Embryonic facial prominence (tissue), 1 donor: ENCODE measurements around the gene NEAT1.
"Not testable (repeated sequence)": the region's sequence is repeated elsewhere in the genome, so short reads cannot be mapped to it uniquely, and the experiment has no call there.

ENCODE experiments used
- DNase-seq: peaks from one replicate; pipeline ENCODE4 v3.0.0-alpha.2; 2016; ENCODE audit errors: extremely low spot score

Gene NEAT1

DNA sequence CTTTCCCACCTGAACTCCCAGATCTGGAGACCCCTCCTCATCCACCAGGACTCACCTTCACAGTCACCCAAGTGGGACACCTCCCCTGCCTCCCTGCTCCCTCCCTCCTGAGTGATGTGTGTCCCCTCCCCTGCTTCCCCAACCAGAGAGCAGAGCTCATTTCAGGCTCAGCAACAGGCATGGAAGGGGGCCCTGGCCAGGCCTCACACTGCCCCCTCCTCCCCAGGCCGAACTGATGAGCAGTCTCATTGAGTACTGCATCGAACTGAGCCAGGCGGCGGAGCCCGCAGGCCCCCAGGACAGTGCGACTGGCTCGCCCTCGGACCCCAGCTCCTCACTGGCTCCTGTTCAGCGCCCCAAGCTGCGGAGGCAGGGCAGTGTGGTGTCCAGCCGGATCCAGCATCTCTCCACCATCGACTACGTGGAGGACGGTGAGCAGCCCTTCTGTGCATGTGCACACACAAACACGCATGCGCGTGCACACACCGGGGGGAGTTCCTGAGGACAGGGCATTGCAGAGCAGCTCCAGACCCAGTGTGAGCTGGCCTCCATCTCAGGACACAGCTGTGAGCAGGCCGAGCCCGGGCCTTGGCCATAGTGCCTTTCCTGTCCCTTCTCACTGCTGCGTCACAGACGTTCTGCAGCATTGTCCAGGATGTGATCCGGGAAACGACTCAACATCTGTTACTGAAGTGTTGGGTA is 17.8 kb upstream of the NEAT1 start:
- DNase-seq, result no peak

DNA sequence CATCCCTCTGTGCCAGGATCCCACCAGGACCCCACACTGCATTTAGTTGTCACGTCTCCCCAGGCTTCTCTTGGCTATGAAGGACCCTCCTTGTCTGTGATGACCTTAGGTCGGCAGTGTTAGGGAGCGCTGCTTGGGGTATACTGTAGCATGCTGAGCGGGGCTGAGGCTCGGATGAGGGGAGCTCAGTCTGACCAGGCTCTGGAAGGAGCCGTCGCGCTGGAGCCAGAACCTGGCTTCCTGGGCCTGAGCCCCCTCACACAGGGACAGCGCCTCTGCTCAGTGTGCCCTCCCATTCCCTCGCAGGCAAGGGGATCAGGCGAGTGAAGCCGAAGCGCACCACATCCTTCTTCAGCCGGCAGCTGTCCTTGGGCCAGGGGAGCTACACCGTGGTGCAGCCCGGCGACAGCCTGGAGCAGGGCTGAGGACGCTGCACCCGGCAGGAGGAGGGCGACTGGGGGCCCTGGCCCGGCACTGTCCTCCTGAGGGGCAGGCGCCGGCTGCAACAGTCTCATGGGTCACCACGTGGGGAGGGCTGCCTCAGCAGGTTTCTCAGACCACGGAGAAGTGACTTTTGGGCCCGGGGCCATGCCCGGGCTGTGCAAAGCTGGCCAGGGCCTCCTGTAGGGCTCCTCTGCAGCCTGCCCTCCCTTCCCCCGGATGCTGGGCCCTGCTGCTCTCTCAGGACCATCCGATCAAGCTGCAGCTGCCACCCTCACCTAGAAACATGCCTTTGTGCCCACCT is 11.5 kb upstream of the NEAT1 start:
- no peak for DNase-seq

DNA sequence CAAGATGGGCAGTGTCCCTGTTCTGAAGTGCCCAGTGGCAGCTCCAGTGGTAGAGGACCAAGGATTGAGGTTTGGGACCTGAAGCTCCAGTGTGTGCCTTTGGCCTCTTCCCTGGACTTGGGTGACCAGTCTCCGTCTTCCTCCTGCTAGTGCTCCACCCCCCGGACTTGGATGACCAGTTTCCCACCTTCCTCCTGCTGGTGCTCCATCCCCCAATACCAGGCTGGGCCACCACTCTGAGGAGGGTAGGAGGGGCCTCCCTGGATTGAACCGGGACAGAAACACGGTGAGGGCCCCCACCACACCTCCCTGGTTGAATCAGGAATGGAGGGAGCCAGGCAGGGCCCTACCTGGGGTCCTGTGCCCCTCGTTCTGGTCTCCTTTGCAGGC is 10.9 kb upstream of the NEAT1 start:
- DNase-seq, result no peak

DNA sequence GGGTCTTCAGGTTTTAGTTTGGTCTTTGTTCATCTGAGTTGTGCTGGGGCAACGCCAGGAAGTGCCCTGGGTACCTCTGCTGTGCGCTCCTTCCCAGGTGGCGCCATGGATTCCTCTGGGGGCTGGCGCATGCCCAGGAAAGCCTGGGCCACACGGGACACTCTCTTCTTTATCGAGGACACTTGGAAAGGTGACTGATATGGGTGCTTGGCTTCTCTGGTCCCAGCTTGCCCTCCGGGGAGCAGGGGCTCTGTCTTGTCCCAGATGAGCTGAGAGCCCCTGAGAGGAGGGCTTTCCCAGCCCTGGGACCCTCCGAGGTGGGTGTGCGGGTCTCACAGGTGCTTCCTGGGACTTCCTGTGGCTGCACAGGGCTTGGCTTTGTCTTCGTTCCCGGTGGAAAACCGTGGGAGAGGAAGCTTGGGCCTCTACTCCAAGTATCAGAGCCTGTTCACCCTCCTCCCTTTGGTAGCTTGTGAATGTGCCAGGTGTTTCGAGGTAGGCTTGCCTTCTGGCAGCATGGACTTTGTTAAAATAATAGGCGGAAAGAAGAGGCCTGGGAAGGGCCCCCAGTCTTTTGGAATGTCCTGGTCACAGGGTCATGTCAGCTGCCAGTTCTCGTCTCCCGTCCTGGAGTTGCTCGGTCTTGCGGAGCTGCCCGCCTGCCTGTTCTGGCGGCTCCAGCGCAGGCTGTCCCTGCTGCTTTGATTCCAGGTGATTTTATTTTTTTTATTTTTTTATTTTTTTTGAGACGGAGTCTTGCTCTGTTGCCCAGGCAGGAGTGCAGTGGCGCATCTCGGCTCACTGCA is 10.1 kb upstream of the NEAT1 start:
- DNase-seq, result no peak

DNA sequence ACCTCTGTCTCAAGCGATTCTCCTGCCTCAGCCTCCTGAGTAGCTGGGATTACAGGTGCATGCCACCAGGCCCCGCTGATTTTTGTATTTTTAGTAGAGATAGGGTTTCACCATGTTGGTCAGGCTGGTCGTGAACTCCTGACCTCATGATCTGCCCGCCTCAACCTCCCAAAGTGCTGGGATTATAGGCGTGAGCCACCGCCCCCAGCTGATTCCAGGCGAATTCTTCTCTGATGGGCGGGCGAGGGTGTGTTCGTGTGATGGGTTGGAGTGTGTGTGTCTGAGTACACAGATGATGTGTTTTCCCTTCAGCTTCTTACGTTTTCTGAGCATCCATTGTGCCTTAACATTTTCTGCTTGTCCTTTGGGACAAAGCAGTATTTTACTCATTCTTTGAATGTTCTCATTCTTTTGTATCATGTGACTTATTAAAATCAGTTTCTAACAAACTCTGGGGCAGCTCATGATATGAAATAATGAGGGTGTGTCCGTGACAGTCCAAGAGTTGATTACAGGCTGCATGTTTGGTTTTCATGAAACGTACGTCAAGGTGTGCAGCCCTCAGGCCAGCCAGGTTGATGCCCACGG is 9.4 kb upstream of the NEAT1 start:
- not testable (repeated sequence) for DNase-seq

DNA sequence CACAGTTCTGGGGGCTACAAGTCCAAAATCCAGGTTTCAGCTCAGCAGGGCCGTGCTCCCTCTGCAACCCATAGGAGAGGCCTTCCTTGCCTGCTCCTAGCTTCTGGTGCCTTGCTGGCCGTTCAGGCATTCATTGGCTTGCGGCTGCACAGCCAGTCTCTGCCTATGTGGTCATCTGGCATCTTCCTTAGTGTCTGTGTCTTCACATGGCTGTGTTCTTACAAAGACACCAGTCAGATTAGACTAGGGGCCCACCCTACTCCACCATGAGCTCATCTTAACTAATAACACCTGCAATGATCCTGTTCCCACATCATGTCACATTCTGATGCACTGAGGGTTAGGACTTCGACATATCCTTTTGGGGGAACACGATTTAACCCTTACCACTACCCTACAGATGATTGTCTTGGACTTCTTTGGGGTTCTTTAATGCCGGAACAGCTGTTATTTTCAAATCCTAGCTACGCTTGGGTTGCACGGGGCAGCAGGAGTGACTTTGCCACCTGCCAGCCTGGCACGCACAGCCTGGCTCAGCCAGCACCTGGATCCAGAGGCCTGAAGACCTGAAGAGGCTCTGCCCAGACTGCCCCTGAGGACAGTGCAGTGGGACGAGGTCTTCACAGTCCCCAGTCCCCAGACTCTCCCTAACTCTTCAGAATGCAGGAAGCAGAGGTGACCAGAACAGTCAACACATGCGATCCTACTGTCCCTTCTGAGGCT is 7.7 kb upstream of the NEAT1 start:
- no peak for DNase-seq

DNA sequence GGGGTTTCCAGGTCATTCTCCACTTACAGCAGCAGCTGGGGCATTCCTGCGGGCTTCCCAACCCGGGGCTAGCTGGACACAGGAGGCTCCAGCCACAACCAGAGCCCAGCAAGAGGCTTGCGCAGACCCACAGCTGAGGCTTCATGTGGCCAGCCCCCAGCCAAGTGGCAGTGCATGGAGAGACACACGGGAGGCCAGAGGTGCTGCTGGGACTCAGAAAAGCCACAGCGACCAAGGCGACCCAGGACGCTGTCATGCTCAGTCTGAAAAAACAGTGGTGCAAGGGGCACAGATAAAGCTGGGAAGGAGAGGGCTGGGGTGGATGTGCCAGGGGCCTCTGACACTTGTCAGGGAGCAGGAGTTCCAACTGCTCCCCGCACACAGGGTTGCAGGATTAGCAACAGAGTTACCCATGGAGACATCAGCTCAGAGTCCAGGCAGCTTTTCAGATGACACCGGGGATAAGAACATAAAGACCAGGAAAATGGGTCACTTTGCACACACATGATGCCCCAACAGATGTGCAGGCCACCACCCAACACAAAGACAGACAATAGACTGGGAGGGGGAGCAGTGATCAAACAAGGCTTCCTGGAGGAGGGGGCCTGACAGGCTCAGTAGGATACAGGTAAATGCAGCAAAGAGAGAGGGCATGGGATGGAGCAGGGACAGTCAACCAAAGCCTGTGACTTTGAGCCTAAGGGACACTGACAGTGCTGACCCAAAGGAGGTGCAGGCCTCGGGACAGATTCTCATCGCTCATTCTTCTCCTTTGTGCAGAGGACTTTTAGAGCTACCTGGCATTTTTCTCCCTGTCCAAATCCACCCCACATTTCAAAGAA is 6.9 kb upstream of the NEAT1 start:
- DNase-seq, result no peak

DNA sequence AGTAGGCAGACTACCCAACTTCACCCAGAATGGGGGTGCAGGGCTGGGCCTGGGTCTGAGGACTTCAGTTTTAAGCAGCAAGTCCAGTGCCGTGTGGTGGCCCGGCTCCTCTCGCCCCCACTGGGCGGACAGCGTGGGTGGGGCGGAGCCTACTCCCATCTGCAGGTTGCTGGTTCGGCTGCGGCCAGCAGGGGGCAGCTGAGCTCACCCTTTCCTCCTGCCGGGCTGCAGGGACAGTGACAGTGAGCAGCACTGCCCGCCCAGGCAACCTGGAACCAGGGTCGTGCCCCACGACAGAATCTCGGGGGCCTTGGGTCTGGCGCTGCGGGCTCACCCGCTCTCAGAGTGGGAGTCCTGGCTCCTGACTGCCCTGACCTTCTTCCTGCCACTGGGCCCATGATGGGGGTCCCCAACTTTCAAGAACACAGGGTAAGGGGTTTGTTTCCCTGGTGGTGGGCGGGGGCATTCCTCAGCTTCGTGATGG is 6.2 kb upstream of the NEAT1 start:
- no peak for DNase-seq

DNA sequence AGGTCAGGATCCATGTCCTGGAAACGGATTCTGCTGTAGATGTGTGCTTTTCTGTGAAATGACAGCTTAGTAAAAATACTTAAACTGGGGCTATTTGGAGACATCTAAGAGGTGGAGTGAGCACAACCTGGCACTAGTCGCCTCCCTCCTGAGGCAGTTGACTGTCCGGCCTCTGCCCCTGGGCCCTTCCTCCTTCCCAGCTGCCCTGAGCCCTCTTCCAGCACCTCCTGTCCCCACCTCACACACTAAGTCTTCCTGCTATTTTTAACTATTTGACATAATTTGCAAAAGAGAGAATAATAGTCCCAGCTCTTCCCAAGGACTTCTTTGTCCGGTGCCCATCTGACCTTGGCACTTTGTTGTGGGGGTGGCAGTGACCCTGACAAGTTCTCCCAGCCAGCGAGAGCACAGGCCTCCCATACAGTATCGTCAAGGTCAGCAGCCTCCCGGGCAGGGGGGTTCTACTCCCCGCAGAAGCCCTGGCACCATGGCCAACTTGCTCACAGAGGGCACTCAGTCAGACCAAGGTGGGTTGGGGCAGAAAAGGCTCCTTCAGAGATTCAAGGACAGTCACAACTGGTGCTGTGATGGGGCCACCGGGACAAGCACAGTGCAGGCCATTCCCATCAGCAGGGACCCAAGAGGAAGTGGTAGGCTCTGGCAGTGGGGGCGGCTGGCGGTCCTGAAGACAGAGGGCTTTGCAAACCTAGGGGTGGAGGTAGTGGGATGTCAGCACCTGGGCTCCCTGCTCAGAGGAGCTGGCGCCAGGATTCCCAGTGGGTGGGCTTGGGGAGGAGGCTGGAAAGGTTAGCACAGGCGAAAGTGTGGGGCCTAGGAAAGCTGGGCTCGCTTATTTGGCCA is 5.5 kb upstream of the NEAT1 start:
- no peak for DNase-seq

DNA sequence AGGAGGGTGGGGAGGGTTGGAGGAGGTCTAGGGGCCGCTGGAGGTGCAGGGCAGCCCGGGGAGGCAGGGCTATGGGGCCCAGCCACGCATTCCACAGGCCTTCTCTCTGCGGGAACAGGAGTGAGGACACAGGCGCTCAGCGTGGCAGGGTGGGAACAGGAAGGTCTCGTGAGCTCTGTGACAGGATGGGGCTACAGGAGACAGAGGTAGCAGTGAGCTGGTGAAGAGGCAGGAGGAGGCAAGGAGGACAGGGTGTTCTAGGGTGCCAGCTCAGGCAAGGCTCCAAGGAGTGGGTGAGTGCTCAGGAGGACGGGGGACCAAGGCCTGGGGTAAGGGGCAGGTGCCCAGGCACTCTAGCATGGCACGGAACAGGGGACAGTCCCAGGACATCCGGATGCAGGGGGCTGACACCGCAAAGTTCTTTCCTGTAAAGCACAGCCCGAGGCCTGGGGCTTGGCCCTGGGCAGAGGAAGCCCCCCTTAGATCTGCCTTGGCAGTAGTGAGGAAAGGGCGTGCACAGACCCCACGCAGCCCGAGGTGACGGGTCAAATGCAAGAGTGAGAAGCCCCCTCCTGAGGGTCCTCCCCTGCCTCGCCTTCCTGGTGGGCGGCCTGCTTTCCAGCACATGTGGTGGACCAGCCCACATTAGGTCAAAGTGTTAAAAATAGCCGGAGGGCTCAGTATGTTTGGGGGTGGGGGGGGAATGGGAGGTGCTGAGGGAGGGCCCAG is 4.7 kb upstream of the NEAT1 start:
- DNase-seq, result no peak

DNA sequence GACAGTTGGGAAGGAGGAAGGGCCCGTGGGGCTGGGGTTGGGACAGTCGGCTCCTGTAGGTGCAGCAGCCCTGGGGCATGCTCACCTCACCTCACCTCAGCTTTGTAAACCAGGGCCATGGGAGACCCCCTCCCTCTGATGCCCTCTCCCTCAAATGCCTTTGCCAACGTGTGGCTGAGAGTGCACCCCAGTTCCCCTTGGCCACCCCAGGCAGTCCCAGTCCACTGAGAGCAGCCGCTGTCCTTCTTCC is 4.2 kb upstream of the NEAT1 start:
- DNase-seq, result no peak

DNA sequence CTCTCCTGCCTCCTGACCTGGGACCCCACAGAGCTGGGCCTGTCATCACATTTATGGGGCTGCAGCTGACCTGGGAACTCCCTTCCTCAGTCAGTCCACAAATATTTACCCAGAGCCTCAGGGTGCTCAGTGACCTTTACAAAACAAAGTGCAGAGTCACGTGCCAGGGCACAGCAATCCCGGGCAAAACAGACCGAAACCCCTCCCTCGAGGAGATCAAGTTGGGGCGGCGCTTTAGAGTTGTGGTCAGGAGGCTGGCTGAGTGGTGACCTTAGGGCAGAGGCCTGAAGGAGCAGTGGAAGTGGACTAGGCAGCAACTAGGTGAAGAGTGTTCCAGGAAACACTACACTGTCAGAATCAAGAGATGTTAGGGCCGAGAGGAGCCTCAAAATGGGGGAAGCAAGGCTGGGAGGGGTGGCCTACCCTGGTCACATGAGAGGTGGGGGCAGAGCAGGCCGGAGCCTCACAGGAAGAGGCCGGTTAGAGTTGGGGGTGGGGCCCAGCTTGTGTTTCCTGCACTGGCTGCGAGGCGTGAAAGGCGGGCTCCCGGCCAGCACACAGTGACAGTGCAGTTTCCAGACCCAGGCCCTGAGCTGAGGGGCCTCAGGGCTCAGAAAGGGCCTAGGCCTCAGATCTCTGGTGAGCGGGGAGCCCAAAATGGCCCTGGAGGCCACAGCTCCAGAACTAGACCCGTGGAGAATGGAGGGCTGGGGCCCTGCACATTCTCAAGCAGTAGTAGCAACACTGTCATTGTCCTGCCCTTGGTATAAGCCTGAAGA is 3.7 kb upstream of the NEAT1 start:
- peak; percentile 83 for DNase-seq

DNA sequence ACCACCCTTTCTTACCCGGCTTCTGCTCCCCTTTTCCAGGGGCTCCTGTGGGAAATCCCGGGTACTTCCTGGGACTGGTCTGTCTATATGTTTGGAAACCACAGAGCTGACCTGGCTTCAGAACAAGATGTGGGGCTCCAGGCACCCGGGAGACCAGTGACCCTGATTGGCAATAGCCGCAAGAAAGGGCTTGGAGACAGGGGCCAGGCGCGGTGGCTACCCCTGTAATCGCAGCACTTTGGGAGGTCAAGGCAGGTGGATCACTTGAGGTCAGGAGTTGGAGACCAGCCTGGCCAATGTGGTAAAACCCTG is 3.2 kb upstream of the NEAT1 start:
- DNase-seq, result no peak

DNA sequence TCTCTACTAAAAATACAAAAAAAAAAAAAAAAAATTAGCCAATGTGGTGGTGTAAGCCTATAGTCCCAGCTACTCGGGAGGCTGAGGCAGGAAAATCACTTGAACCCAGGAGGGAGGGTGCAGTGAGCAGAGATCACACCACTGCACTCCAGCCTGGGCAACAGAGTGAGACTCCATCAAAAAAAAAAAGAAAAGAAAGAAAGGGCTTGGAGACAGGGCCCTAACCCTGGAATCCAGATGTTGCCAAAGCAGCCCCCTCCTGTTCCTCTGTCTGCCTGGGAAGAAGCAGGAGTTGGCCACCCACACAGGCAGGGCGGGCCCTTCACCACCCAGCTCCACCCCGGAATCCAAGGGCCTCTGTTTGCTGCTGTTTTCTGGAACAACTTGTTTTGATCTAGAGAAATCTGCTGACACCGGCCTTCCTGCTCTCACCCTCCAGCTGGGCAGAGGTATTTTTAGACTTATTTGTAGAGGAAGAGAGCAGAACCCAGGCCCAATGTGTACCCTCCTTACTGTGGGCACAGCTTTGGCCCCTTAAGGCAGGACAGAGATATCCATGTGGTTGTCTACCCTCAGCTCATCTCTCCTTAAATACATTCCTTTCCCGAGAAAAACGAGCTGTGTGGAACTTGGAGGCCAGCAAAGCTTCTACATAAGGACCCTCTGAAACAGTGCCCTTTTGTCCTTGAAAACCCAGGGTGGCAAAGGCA is 2.7 kb upstream of the NEAT1 start:
- peak; percentile 81 for DNase-seq

DNA sequence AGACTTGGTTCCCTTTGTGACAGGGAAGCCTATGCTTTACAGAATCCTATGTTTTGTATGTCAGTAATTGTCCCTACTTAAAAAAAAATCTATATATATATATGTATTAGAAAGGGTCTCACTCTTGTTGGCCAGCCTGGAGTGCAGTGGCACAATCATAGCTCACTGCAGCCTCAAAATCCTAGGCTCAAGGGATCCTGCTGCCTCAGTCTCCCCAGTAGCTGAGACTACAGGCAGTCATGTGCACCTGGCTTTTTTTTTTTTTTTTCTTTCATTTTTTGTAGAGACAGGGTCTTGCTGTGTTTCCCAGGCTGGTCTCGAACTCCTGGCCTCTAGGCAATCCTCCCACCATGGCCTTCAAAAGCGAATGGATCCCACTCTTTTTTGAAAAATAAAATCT is 2.1 kb upstream of the NEAT1 start:
- no peak for DNase-seq

DNA sequence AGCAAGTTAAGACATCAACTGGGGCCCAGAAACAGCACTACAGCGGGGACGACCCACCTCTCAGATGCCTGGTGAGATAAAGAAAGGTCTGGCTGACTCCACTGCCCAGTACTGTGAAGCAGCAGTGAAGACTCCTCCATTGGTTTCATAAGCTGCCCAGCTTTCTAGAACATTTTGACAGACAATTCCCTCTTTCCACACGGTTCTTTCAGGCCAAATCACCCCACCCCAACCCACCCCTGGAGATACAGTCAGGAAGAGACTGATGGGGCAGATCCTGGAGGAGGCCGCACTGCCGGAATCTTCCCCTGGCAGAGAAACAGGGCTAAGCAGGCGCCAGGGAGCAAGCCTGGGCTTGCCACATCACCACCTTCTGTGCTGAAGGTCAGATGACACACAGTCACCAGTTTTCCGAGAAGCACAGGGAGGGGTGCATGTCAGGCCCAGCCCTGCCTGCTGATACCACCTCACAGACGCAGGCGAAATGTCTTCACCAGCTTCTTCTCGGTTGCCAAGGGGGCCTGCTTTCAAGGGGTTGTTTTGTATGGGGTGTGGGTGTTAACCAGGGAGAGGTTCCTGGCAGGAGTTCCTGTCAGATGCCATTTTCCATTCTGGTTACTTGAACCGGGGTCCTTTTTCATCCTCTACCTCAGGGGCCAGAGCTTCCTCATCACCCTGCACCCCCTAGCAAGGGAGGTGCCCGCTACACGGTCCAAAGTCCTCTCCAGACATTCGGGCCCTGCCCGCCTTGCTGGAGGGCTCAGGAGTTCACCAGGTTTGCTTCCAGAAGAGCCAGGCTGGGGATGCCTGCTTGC is 1.4 kb upstream of the NEAT1 start:
- peak; percentile 63 for DNase-seq
